Stimulated activated CD8-positive, alpha-beta memory T cell treated with anti-CD3 and anti-CD28 coated beads, Interleukin-15, amount 100 ng/mL, for 24 hours (primary cell): Measurements from ENCODE around the gene APOB.

Source experiments
- DNase-seq: peaks from one replicate; pipeline ENCODE4 v3.0.0-alpha.2; 2020; ENCODE audit warnings: low read depth

APOB gene

GRCh38 chr2:21004181-21004572 lies 39.7 kb downstream of the APOB start:
- DNase-seq: no peak

GRCh38 chr2:21003572-21004180 lies 40.2 kb downstream of the APOB start:
- DNase-seq: no peak

DNA sequence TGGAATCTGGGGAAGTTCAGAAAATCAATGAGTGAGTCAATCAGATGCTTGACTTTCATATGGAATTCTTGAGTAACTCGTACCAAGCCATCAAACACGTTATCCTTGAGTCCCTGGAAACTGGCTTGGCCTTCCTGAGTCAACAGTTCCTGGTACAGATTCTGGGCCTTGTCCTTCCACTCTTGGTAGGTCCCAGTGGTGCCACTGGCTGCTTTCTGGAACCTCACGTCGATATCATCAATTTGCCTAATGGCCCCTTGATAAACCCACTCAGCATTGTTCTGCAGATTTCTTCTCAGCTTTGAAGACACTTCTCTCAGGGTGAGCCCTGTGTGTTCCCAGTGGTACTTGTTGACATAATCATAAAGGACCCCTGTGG lies 41.1 kb downstream of the APOB start:
- DNase-seq: no peak

DNA sequence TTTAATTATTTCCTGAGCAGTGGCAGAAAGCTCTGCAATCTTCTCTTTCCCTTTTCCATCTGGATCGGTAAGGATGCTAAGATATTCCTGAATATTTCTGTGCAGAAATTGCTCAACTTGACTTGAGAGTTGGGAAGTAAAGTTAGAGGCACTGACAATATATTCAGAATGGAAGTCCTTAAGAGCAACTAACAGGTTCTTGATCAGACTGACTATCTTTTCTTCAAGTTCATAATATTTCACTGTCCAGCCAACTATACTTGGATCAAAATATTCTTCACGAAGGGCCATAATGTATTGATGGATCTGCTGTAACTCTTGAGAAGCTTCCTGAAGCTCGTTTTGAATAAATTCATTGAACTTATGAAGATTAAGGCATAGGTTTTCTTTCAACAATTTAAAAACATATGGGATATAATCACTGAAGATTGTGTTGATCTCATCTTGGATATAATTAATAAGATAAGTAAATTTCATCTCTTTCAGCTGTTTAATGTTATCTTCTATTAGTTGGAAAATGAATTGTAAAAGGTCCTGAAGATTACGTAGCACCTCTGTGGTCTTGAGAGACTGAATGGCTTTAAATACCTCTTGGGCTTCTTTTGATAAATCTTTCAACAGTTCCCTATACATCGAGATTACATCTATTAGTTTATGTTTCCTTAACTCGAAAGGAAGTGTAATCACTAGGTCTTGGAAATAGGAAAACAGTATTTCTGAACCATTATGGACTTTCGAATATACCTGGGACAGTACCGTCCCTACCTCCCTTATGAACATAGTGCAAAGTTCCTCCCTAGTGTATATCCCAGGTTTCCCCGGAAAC lies 41.7 kb downstream of the APOB start:
- DNase-seq: no peak

- no peak for DNase-seq
Measured at GRCh38 chr2:21001225-21001946, 42.5 kb downstream of the APOB start.

DNA sequence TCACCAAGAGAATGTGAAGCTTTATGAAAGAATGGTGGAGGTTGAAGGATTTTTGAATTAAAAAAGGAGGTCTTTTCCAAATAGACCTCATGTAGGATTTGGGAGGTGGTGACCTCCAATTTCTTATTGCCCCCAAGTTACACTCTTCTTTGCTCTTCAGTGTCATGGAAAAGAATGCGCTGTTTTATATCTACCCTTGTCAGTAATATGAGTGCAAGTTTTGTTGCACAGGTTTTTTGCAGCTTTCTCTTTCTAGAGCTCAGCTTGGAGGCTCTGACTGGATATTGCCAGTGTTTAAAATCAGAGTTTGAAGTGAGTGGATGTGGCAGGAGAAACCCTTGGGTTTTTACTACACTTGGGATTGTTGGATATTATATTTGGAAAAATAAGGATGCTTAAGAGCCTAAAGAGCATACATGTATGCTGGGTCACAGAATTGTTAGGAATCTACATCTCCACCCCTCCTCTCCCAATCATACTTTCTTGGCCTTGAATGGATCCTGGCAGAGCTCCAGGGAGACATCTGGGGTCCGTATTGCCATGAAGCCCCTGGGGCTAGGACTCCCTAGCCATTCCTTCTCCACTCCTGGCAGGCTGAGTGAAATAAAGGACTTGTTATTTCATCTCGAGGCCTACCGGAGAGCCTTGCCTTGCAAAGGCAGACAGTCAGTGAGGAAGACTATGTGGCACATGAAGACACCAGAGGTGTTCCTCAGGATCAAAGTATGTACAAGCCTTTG lies 43.8 kb downstream of the APOB start:
- no peak for DNase-seq

- no peak for DNase-seq
Measured at GRCh38 chr2:20998972-20999905, 44.6 kb downstream of the APOB start.

GRCh38 chr2:20997953-20998722 lies 45.7 kb downstream of the APOB start:
- no peak for DNase-seq

- DNase-seq: no peak
Measured at GRCh38 chr2:20994130-20994529, 49.7 kb downstream of the APOB start.

GRCh38 chr2:20992201-20992711 lies 51.6 kb downstream of the APOB start:
- no peak for DNase-seq

GRCh38 chr2:20990442-20991430 lies 53.1 kb downstream of the APOB start:
- no peak for DNase-seq

DNA sequence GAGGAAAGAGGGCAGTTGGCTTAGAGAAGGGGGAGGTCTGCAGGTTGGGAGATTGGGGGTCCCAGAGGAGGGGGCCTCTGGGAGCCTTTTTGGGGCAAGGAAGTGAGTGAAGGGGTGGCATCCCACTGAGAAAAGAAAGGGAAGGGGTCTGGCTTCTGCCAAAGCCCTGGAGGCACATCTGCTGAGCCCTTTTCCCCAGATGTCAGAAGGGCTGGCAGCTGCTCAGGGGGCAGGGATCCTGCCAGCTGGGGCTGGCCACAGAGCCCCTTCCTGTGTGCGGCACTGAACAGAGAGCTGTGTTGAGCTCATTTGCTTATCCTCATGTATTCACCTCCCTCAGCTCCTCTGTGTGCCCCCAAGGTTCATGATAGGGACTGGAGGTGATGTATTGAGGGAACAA lies 54.5 kb downstream of the APOB start:
- DNase-seq: no peak

GRCh38 chr2:20988905-20989304 lies 55.0 kb downstream of the APOB start:
- no peak for DNase-seq

DNA sequence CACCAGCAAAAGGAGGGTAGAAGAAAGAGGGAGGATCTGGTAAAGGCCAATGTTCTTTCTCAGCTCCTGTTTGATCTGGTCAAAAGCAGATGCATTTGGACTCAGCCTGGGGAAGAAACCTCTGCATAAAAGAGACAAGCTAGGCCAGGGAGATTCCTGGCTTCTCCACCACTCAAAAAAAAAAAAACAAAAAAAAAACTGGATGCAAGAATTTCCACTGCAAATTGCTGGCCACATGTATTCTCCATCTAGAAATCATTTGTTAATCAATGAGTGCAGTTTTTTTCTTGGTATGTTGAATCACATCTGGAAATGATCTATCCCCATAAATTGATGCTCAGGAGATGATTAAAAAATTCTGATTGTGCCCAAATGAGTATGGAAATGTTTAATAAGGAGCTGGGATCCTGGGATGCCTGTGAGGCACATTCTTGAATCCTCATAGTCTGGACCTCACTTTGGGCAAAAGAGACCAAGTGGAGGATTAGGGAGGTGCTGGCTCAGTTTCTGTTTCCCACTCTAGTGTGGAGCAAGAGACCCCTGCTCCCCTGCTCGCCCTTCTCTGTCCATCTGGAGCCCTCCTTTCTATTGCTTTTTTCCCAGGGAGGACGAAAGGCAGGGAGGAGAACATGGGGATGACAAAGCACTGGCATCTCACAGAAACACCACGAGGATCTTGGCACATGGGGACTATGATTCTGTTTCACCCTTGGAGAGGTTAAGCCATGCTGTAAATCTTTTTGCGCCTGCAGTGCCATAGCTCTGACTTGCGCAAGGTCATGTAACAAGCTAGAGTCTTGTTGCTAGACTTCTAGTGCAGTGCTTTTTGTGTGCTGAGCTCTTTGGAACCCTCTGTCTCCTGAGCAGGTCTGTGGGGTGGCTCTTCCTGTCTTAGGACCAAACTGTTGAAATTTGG lies 57.6 kb downstream of the APOB start:
- DNase-seq: no peak

- DNase-seq: no peak
Measured at GRCh38 chr2:20985062-20985461, 58.8 kb downstream of the APOB start.

- no peak for DNase-seq
Measured at GRCh38 chr2:20984408-20984807, 59.5 kb downstream of the APOB start.

DNA sequence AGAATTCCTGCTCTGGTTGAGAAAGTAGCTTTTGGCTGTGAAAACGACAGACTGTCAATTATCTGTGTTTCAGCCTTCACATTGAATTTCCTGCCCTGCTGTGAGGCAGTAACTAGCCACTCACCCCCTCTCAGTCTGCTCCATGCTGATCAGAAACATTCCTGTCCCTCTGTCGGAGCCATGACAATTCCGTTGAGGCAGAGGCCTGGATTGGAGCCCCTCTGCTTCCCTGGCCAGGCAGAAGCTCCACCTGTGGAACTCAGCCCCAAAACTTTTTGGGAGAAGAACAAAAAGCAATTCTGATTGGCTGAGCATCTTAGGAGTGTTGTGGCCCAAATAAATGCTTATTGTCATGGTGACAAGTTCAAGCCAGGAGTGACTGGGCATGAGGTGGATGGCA lies 60.0 kb downstream of the APOB start:
- no peak for DNase-seq

- no peak for DNase-seq
Measured at GRCh38 chr2:20982861-20983260, 61.0 kb downstream of the APOB start.
